Glomerular endothelial cell (primary cell): ENCODE data around the gene RPH3AL. TPM values are rescaled to one million over a fixed set of nuclear protein-coding genes. Genes with fewer than 3 reads are reported as not detected.
"Not testable (repeated sequence)": the region's sequence is repeated elsewhere in the genome, so short reads cannot be mapped to it uniquely, and the experiment has no call there.

Source experiments
- DNase-seq: peaks from one replicate; pipeline ENCODE4 v3.0.0-alpha.2; 2011; ENCODE audit warnings: low read depth, low spot score; ENCODE audit errors: extremely low read depth
- total RNA-seq: library from RNA; depleted of rRNA; stranded (reverse); fragments of >200 nt; gene quantifications from 2 replicates; pipeline ENCODE4 v1.2.3, GENCODE V29; 2015

RPH3AL gene
- total RNA-seq, 1 donor from 2014 or later, result 18.7 TPM

DNA sequence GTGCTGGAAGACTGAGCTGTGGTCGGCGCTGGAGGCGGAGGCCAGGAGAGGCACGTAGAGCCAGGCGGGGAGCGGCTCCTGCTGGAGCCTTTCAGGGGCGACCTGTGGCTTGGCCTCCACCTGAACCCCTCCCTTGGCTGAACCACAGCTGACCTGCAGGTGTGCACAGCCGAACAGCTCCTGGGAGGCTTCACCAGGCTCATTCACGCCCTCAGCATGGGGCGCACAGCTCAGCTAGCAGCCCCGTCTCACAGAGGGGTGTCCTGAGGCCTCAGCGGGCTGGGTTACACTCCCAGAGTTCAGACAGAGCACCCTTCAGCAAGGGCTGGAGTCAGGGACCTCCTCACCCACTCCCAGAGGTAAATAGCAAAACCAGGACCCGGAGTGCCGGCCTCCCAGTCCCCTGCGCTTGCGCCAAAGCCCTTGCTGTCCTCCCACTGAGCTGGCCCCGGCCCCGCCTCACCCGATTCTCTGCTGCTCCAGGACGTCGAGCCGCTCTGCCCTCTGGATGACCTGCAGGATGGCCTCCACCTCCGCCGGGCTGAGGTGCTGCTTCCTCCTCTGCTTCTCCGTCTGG lies 31.7 kb downstream of the RPH3AL start:
- no peak for DNase-seq

DNA sequence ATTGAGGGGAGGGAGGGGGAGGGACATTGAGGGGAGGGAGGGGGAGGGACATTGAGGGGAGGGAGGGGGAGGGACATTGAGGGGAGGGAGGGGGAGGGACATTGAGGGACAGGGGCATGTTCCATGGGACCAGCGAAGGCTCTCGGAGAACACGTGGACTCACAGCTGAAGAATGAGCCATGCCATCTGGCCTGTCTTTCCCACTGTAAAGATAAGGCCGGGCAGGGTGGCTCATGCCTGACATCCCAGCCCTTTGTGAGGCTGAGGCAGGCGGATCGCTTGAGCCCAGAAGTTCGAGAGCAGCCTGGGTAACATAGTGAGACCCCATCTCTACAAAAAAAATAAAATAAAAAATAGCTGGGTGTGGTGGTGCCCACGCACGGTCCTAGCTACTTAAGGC lies 32.5 kb downstream of the RPH3AL start:
- no peak for DNase-seq

DNA sequence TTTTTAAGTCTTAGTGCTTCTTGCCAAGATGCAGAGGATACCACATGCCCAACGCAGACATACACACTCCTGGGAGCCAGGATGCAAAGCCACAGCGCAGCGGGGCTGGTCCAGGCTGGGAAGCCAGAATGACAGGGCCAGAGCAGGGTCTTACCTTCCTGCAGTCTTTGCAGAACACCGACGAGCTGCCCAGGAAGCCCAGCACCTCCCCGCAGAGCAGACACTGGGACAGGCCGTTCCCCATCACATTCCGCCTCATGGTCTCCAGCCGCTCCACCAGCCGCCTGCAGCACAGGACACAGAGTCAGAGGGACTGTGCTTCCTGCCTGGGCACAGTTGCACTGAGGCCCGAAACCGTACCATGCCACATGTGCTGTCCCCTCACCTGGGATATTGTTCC lies 33.3 kb downstream of the RPH3AL start:
- DNase-seq, result no peak

DNA sequence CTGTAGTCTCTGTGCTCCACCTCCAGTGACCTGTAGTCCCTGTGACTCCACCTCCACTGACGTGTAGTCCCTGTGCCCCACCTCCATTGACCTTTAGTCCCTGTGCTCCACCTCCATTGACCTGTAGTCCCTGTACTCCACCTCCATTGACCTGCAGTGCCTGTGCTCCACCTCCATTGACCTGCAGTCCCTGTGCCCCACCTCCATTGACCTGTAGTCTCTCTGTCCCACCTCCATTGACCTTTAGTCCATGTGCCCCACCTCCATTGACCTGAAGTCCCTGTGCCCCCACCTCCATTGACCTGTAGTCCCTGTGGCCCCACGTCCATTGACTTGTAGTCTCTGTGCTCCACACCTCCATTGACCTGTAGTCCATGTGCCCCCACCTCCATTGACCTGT lies 35.5 kb downstream of the RPH3AL start:
- not testable (repeated sequence) for DNase-seq

DNA sequence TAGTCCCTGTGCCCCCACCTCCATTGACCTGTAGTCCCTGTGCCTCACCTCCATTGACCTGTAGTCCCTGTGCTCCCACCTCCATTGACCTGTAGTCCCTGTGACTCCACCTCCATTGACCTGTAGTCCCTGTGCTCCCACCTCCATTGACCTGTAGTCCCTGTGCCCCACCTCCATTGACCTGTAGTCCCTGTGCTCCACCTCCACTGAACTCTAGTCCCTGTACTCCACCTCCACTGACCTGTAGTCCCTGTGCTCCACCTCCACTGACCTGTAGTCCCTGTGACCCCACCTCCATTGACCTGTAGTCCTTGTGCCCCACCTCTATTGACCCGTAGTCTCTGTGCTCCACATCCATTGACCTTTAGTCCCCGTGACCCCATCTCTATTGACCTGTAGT lies 37.2 kb downstream of the RPH3AL start:
- not testable (repeated sequence) for DNase-seq

DNA sequence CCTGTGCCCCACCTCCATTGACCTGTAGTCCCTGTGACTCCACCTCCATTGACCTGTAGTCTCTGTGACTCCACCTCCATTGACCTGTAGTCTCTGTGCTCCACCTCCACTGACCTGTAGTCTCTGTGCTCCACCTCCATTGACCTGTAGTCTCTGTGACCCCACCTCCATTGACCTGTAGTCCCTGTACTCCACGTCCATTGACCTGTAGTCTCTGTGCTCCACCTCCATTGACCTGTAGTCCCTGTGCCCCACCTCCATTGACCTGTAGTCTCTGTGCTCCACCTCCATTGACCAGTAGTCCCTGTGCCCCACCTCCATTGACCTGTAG lies 38.0 kb downstream of the RPH3AL start:
- not testable (repeated sequence) for DNase-seq

DNA sequence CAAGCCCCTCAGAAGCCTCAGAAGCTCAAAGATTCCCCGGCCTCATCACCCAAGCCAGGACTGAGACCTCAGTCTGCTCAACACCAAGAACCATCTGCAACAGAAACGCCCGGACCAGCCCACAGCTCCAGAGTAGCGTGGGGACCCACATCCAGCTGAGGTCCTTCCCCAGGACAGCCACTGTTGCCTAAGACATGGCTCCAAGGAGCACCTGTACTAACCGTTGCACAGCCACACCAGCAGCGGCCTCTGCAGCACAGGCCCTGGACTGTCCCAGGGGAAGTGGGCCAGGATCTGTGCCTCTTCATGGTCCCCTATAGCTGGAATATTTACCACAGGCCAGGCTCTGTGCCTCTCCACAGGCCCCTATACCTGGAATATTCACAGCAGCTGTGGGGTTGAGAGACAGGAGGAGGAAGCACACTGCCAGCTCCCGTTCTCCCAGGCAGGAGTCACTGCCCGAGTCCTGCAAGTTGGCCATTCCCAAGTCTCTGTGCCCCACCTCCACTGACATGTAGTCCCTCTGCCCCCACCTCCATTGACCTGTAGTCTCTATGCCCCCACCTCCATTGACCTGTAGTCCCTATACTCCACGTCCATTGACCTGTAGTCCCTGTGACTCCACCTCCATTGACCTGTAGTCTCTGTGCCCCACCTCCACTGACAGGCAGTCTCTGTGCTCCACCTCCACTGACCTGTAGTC lies 38.5 kb downstream of the RPH3AL start:
- no peak for DNase-seq

DNA sequence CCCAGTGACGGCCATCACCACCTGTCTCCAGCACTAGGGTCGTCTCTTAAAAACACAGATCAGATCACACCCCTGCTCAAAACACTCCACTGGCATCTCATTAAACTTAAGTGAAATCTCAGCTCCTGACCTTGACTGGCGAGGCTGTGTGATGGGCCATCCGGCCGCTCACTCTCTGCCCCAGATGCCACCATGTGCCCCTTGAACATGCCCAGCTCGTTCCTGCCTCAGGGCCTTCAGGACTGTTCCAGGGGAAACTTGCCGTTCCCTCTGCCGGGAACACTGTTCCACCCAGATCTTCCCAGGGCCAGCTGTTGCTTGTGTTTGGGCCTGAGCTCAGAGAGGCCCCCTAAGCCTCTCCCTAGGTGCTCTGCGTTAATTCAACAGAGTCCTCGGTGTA lies 39.4 kb downstream of the RPH3AL start:
- DNase-seq, result no peak

DNA sequence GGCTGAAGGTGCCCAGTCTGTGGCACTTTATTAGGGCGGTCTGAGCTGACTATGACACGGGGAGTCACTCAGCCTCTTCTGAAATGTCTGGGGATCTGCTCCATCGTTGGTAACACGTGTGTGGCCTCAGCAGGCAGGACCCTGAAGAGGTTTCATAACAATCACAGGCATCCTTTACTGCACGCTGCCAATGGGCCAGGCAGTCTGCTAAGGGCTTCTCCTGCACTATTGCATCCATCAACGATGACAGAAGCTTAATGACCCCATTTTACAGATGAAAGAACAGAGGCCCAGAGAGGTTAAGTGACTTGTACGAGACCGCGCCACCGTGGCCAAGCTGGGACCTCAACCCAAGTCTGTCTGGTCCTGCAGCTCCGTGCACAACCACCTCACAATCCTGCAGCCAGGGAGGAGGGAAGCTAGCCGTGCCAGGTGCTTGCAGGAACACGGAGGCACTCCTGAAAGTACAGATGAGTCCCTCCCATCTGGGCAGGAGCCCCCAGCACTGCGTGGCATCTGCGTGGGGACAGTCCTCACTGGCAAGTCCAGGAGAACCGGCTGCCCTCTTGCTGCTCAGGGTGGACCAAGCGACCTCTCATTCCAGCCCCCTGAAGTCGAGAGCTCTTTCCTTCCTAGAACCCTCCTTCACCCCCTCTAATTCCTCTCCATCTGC lies 40.0 kb downstream of the RPH3AL start:
- no peak for DNase-seq

DNA sequence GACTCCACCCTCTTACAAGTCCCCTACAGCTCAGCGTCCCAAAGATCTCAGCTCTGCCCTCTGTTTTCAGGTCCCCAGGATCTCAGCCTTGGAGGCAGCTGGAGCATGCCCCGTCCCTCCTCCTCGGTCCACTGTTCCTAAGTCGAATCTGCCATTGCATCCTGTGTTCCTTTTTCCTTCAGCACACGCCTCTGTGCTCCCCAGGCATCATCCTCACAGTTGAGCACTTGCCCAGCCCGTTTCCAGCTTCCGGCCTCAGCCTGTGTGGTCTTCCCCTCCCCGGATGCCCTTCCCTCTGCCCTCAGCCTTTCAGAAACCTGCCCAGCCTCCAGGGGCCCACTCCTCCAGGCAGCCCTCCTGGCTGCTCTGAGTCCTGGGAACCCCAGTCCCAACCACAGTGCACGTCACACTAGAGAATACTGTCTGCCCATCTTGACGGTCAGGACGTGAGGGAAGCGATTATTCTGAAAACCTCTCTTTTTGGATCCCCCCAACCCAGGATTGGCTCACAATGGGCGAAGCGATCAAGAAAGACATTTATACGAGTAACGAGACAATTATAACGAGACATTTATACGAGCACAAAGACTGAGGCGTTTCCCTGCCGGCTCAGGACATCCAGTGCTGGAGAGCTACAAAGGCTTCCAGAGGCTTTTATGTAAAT lies 41.4 kb downstream of the RPH3AL start:
- DNase-seq, result no peak

DNA sequence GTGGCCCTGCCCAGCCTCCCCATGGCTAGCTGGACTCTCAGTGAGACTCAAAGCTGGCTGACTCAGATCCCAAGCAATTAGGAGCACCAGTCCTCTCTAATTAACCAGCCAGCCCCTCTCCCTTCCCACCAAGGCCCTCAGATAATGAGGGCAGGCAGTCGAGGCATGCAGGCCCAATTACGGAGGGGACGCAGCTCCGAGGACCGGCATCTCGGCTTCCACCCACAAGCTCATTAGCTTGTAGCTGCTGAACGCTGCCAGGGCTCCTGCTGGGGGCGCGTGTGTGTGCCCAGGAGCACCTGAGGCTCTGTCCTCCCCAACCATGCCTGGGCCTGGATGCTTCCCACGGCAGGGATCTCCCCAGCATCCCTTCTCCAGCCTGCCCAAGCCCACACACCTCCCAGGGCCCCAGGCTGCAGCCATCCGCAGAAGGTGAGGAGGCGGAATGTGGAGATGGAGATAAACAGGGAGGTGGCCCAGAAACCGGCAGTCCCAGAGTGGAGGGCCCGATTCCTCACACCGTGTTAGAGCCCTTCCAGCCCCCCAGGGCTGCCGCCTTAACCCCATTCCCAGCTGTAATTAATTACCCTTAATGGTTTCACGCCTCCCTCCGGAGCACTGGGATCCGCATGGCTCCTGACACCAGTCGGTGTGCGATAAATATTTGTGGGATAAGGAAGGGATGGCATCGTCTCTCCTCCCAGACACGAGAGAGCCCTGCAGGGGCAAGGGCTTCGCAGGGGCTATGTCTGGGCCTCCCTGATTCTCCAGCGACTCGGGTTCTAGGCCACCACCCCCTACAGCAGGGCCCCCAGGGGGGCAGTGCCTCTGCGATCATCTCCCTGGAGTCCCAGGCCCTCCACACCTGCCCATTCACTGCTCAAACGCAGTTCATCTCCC lies 42.2 kb downstream of the RPH3AL start:
- DNase-seq, result no peak

DNA sequence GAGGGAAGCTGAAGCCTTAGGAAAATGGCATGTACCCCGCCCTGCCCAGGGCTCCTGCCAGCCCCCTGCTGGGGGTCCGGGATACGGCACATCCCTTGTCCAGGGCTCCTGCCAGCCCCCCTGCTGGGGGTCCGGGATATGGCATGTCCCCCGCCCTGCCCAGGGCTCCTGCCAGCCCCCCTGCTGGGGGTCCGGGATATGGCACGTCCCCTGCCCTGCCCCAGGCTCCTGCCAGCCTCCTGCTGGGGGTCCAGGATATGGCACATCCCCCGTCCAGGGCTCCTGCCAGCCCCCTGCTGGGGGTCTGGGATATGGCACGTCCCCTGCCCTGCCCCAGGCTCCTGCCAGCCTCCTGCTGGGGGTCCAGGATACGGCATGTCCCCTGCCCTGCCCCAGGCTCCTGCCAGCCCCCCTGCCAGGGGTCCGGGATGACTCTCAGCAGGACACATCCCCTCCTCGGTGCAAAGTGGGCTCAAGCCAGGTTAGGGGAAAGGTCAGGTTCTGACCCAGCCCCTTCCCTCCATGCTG lies 43.2 kb downstream of the RPH3AL start:
- DNase-seq, result peak; percentile 5

DNA sequence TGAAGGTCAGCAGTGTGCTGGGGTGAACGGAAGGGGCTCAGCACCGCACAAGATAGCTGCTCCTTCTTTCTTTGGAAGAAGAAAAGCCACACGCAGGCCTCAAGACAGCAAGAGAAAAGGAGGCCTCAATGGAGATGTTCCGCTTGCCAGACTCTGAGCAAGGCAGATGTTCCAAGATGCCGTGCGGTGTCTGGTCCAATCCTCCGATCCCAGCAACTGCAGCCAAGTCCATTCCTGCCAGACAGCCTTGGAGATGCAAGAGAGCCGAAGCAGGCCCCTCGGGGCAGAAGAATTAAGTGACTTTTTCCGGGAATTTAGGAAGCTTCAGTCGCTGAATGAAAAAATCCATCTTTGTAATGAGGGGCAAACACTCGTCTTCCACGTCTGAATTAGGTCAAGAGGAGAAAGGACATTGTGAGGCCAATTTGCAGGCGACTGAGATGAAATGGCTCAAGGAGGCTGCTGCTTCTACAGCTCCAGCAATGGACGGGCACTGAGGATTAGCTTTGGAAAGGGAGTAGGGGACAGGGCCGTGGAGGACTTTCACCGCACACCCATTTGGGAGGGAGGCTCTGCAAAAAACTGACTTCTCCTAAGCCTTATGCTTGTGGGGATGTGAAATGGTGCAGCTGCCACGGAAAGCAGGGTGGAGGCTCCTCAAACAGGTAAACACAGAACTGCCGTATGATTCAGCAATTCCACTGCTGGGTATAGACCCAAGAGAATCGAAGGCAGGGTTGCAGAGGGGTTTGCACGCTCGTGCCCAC lies 44.7 kb downstream of the RPH3AL start:
- DNase-seq, result no peak

DNA sequence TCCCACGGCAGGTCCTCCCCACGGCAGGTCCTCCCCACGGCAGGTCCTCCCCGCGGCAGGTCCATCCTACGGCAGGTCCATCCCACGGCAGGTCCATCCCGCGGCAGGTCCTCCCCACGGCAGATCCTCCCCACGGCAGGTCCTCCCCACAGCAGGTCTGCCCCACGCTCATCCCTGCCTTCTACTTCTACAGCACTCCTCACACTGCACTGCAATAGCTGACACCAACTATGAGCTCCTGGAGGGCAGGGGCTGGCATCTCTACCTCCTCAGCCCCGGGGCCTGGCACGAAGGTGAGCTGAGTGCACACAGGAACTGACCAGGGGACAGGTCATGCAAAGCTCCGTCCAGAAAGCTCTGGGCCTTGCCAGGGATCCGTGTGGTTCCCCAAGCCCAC lies 45.3 kb downstream of the RPH3AL start:
- no peak for DNase-seq

DNA sequence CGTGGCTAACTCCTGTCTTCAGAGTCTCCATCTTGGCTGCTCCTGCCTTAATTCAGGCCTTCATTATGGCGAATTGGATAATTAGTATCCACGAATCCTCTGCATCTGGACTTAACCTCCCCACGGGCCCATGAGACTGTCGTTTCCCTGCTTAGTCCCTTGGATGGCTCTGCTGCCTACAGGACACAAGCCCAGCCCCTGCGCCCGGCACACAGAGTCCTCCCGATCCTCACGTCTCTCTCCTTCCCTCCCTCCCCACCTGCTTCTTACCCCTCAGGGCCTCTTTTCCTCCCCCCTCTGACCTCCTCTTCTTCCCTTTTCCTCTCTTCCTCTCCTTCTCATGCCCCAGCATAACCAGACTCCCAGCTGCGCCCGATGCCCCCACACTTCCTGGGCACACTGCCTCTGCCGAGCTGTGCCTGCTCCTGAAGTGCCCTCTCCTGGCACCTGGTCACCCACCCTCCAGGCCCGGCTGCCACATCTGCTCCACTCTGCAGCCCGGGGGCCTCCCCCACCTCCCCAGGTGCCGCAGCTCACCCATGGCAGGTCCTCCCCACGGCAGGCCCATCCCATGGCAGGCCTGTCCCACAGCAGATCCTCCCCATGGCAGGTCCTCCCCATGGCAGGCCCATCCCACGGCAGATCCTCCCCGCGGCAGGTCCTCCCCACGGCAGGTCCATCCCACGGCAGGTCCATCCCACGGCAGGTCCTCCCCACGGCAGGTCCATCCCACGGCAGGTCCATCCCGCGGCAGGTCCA lies 45.9 kb downstream of the RPH3AL start:
- DNase-seq, result no peak

DNA sequence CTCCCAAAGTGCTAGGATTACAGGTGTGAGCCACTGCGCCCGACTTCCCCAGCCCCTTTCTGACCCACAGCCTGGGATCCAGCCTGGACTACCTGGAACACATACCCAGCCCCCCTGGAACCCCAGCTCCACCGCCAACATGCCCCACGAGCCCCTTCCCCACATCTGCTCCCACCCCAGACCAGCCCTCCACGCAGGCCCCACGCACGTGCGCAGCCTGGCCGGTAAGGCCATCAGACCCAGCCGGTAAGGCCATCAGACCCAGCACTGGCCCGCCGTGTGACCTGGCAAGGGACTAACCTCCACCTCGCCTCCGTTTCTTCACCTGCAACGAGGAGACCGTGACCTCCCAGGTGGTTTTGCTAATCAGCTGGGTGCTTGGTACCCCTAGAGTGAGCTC lies 46.5 kb downstream of the RPH3AL start:
- no peak for DNase-seq

DNA sequence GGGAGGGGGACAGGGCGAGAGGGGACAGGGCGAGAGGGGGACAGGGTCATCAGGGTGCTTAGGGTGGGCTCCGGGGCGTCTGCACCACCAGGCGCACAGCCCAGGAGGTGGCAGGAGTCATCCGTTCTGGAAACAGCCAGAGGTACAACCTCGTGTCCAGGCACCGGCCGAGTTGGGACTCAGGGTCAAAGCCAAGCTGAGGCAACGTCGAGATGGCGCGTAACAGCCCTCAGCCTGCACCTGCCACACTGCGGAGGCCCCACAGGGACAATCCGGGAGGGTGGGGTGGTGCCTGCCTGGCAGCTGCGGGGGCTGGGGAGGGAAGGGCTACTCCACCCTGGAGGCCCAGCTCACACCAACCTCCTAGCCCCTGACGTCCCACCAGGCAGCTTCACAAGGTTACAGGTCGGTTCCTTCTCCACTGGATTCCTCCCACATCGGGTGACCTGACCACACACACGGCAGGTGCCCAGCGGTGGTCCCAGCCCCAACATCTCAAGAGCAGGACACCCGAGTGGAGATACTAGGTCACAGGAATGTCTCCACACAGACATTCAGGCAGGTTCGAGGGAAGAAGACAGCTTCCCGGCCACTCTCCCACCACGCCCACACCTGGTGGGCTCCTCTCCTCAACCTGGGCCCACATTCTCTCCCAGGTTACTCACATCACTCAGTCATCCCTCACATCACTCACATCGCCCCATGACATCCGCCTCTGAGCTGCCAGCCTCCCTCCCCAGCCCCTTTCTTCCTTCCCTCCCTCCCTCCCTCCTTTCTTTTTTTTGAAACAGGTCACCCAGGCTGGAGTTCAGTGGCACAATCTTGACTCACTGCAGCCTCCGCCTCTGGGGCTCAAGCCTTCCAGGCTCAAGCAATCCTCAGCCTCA lies 47.3 kb downstream of the RPH3AL start:
- no peak for DNase-seq

DNA sequence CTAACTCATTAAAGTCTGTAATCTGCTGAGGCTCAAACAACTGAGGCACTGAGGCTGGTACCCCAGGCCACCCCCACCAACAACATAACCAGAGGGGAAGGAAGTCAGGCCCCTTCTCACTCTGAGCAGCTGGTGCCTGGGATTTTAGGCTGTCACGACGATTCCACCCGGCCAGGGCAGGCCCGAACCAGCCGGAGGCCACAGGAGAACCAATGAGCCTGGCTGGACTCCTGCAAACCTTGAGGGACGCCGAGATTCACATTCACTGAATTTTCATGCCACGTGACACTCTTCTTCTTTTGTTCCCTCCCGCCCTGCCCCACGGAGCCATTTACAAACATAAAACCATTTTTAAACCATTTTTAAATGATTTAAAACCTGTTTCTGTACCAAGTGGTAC lies 48.1 kb downstream of the RPH3AL start:
- DNase-seq, result no peak
